Activated effector memory CD4-positive, alpha-beta T cell treated with anti-CD3 and anti-CD28 coated beads, Interleukin-2, amount 50 U/mL, for 16 hours (primary cell): ENCODE results near the gene MVD.

Experiments used
- DNase-seq: peaks from one replicate; pipeline ENCODE4 v3.0.0-alpha.2; 2020

The MVD gene

DNA sequence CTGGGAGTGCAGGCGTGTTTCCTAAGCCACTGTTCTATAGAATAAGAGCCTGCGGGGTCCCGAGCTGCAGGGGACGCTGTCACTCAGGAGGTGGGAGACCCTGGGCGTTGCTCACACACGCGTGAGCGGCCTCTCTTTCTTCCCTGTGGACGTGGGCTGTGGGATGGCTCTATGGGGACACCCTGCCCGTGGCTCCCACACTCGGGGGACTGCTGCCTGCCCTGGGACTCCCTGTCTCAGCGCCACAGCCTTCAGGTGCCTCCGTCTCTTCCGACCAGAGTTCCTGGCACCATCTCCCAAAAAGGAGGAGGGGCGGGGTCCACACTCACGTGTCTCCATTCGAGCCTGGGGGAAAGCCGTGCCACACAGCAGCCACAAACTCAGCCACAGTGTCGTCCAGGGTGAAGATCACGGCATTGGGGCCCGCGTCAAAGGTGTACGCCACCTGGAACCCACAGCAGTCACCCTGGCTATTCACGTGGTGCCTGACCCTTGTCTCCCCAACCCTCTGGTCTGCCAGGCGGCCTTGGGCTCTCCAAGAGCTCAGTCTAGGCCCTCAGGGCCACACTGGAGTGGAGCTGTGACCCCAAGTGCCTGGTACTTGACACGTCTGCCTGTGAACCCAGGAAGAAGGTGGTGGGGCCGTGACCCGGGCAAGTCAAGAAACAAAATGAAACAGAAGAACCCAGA is 8.4 kb downstream of the MVD start:
- DNase-seq, result no peak

- DNase-seq, result no peak
These were observed 9.1 kb downstream of the MVD start for GRCh38 chr16:88653596-88654362.

GRCh38 chr16:88653101-88653500 is 9.8 kb downstream of the MVD start:
- no peak for DNase-seq

DNA sequence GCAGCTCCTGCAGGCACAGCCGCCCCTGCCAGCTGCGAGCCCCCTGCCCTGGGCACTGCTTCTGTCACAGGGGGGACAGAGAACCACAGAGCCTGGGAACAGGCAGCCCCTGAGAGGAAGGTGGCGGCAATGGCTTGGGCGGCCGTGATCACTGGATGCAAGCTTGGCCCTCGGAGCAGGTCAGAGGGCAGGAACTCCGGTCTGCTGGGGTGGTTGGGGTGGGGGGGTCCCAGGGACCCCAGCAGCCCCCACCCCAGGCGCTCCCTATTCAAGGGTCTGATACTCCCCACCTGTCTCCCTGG is 10.2 kb downstream of the MVD start:
- DNase-seq, result no peak

DNA sequence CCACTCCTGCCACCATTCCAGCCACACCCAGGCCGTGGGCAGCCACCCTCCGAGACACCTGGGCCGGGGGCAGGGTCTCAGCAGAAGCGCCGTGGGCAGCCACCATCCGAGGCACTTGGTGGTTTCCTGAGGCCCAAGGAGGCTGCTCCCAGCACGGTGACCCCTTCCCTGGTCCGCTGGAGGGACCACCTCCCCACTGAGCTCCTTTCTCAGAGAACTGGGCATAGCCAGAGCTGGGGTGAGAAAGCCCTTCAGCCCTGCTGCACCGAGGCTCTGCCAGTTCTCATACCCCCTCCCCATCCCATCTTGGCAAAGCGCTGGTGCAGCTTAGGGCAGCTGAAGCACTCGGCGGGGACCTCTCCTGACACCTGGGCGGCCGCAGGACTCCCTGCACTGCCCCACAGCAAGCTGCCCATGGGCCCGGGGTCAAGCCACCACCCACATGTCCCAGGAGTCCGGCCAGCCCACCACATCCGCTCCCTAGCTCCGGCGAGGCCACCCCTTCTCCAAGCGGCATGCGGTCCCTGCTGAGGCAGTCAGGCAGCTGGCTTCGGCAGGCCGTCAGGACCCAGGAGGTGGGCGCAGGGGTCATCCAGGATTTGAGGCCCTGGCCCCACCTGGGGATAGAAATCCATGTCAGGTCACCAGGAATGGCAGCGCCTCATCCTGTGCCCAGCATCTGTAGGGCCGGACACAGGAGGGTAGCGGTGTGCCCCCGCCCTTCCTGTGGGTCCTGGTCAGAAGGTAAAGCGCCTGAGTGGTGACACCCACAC is 10.7 kb downstream of the MVD start:
- no peak for DNase-seq

GRCh38 chr16:88651276-88651988 is 11.5 kb downstream of the MVD start:
- DNase-seq, result peak; percentile 89

DNA sequence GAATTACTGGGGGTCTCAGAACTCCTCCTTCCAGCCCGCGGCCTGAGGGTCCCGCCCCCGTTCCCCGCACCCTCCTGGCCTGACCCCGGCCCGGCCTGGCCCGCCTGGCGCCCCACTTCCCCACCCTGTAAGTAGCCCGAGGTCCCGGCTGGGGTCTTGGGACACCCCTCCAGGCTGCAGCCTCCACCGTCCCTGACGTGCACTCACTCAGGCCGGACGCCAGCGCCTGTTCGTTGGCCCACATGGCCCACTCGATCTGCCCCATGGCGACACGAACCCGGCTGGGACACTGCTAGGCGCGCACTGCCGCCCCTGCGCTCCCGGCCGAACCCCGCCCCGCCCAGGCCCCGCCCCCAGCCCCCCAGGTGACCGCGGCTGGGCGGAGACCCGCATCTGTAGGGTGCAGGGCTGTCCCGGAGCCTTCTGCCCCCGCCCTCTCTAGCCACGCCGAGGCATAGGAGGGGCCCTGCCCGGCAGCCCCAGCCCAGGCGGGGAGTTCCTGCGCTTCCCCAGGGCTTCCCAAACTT is 12.1 kb downstream of the MVD start, which contains the start of gene CYBA:
TSS of gene CYBA (minus strand) at position 305 of the 527 bp plus-strand sequence. CDS start at position 265, 40 bp downstream.
- peak; percentile 92 for DNase-seq

GRCh38 chr16:88649924-88650748 is 12.8 kb downstream of the MVD start:
- peak; percentile 77 for DNase-seq

DNA sequence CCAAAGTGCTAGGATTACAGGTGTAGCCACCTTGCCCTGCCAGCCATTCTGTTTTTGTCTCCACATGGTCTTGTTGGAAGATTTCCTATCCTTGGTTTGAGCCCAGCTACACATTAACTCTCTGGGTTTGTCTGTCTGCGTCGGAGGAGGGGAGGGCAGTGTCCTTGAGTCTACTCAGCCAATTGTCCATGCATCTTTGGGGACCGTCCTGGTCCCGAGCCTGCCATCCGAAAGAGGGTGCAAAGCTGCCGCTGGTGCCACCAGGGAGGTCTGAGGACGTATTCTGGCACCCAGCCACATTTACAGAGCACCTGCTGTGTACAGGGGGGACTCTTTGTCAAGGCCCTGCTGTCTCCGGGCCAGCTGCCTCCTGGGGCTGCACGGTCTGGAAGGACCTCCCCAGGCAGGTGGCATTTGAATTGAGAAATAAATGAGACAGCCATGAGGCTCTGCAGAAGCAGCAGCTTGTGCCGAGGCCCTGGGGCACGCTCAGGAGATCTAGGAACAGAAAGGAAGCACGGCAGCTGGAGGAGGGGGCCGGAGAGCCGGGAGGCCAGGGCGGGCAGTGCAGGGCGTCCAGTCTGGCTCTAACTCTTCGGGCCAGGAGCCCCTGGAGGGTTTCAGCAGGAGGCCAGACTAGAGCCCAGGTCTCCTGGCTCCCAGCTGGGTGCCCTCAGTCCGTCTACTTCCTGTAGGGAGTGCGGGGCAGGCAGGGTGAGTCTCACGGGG is 13.5 kb downstream of the MVD start:
- DNase-seq, result no peak

- no peak for DNase-seq
These were observed 15.5 kb downstream of the MVD start for GRCh38 chr16:88647178-88648070.

GRCh38 chr16:88646345-88647034 is 16.4 kb downstream of the MVD start:
- no peak for DNase-seq

- no peak for DNase-seq
These were observed 16.9 kb downstream of the MVD start for GRCh38 chr16:88645941-88646340.

DNA sequence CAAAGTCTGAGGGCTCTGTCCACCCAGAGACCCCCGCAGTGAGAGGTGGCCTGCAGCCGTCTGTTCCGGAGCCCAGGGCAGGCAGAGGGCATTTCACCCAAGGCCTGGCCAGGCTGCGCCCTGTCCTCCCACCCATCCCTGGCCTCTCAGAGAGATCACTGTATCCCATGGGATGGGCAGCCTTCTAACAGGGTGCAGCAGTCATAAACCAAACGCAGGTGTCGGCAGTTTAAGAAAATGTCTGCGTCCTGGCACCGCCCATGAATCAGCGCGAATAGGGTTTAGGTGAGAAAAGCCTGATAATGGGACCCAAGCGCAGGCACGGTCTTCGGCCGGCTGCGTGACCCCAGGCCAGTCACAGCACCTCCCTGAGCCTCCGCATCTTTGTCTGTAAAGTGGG is 17.4 kb downstream of the MVD start:
- DNase-seq, result no peak

DNA sequence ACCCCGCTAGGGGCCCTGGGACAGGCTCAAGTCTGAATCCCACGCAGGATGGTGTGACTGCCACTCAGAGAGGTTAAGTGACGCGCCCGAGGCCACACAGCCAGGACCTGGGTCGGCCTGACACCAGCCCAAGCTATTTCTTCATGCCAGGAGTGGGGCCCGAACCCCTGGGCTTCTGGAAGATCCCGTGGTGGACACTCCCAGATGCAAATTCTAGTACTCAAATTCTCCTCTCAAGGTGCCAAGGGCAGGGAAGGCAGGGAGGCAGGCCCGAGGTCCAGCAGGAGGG is 19.3 kb downstream of the MVD start:
- DNase-seq, result no peak

DNA sequence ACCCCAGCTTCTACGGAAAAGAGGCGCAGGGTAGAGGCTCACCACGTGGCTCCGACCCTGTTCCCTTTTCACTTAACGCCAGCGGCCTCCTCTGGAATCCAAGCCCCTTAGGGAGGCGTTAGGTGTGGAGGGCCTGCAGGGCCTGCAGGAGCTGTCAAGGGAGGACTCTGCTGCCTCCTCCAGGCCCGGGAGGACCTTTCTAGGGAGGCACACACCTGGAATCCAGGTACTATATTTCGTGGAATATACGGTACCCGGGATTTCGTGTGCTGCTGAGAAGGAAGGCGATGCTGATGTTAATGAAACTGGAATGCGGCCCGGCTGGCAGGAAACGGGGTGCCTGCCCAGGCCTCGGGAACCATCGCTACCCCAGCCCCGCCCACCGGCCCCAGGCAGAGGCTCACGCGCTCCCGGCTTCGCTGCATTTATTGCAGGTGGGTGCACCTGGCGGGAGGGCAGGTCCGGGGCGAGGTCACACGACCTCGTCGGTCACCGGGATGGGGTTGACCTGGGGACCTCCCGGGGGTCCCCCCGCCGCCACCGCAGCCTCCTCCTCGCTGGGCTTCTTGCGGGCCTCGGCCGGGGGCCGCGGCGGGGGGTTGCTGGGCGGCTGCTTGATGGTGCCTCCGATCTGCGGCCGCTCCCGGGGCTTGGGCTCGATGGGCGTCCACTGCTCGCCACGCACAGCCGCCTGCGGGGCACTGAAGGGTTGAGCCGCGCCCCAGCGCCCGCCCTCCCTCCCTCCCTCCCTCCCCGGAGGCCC is 19.8 kb downstream of the MVD start:
- no peak for DNase-seq

- no peak for DNase-seq
These were observed 22.2 kb downstream of the MVD start for GRCh38 chr16:88640498-88641247.

DNA sequence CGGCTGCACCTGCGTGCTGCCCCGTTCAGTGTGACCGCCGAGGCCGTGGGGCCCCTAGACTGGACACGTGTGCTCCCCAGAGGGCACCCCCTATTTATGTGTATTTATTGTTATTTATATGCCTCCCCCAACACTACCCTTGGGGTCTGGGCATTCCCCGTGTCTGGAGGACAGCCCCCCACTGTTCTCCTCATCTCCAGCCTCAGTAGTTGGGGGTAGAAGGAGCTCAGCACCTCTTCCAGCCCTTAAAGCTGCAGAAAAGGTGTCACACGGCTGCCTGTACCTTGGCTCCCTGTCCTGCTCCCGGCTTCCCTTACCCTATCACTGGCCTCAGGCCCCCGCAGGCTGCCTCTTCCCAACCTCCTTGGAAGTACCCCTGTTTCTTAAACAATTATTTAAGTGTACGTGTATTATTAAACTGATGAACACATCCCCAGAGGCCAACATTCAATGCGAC is 22.8 kb downstream of the MVD start:
- no peak for DNase-seq
